GM12892 (cell line): Measurements from ENCODE around the gene LIMS2.

Experiments used
- POLR2A ChIP-seq: IDR thresholded peaks from 2 replicates; pipeline ENCODE4 v1.6.1; 2011; ENCODE audit warnings: low read depth, low read length, control low read depth
- POLR2AphosphoS5 ChIP-seq: IDR thresholded peaks from 2 replicates; pipeline ENCODE4 v1.6.1; 2011; ENCODE audit warnings: low read depth, low read length, control low read depth
- TAF1 ChIP-seq: IDR thresholded peaks from 2 replicates; pipeline ENCODE4 v1.6.1; 2011; ENCODE audit warnings: low read depth, mild to moderate bottlenecking, control low read depth, low read length, borderline replicate concordance

GRCh38 chr2:127590386-127591190, 84.7 kb downstream of the LIMS2 start:
- TF ChIP-seq POLR2A (no peak), POLR2AphosphoS5 (no peak), TAF1 (no peak)
